ENCODE measurements around the gene FOXD1.
"Not testable (repeated sequence)": the region's sequence is repeated elsewhere in the genome, so short reads cannot be mapped to it uniquely, and the experiment has no call there.

The FOXD1 gene

GRCh38 chr5:73486119-73486899 is 37.7 kb upstream of the FOXD1 start:
- H3K4me3 ChIP-seq (ENCODE audit: low read depth in 1 of 2, low read length in 2 of 2) = no peak overlapping the region
- H3K4me1 ChIP-seq (ENCODE audit: insufficient read depth, low read length) = no peaks in the 10 kb centered on the region
- no peak overlapping the region for H3K27ac ChIP-seq (ENCODE audit: low read depth, low read length)
- H3K27me3 ChIP-seq (ENCODE audit: control insufficient read depth in 1 of 2, insufficient read depth in 2 of 2, low read length in 2 of 2) = no peaks in the 10 kb centered on the region
- no peaks in the 10 kb centered on the region for H3K36me3 ChIP-seq (ENCODE audit: insufficient read depth, low read length)
- H3K9ac ChIP-seq (ENCODE audit: low read length) = no peak overlapping the region
- H3K9me3 ChIP-seq (ENCODE audit: low read length) = no peaks in the 10 kb centered on the region

DNA sequence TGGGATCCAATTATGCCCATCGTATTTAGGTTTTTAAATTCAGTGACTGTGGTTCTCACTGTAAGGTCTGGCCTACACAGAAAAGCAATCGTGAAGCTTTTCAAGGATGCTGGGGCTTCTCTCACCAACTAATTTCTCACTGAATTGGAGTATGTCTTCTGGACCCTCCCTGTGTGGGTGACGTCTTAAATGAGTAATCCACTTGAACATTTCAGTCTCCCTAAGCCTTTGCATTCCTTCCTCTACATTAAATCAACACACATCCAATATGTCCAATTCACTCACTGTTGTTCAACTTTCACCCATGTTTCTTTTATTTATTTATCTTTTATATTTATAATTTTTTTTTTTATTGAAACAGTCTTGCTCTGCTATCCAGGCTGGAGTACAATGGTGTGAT is 37.1 kb upstream of the FOXD1 start:
- H3K36me3 ChIP-seq (ENCODE audit: insufficient read depth, low read length) = no peaks in the 10 kb centered on the region
- H3K4me3 ChIP-seq (ENCODE audit: low read depth in 1 of 2, low read length in 2 of 2) = no peak overlapping the region
- no peak overlapping the region for H3K27ac ChIP-seq (ENCODE audit: low read depth, low read length)
- no peak overlapping the region for H3K9ac ChIP-seq (ENCODE audit: low read length)
- no peaks in the 10 kb centered on the region for H3K27me3 ChIP-seq (ENCODE audit: control insufficient read depth in 1 of 2, insufficient read depth in 2 of 2, low read length in 2 of 2)
- H3K9me3 ChIP-seq (ENCODE audit: low read length) = no peaks in the 10 kb centered on the region
- no peaks in the 10 kb centered on the region for H3K4me1 ChIP-seq (ENCODE audit: insufficient read depth, low read length)

GRCh38 chr5:73484511-73484910 is 35.9 kb upstream of the FOXD1 start:
- Histone ChIP-seq H3K27ac (ENCODE audit: low read depth, low read length) (no peak overlapping the region), H3K9me3 (ENCODE audit: low read length) (no peaks in the 10 kb centered on the region), H3K9ac (ENCODE audit: low read length) (no peak overlapping the region), H3K4me1 (ENCODE audit: insufficient read depth, low read length) (no peaks in the 10 kb centered on the region), H3K36me3 (ENCODE audit: insufficient read depth, low read length) (no peaks in the 10 kb centered on the region), H3K27me3 (ENCODE audit: control insufficient read depth in 1 of 2, insufficient read depth in 2 of 2, low read length in 2 of 2) (no peaks in the 10 kb centered on the region), H3K4me3 (ENCODE audit: low read depth in 1 of 2, low read length in 2 of 2) (no peak overlapping the region)

DNA sequence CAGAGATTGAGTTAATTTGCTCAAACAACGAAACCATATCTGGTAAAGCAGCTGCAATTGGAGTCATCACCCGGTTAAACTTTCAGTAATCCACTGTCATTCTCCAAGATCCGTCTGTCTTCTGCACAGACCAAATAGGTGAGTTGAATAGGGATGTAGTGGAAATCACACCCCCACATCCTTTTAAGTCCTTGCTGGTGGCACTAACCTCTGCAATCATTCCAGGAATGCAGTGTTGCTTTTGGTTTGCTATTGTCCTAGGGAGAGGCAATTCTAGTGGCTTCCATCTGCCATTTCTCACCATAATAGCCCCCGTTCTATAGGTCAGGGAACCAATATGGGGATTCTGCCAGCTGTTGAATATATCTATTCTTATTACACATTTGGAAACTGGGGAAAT is 35.1 kb upstream of the FOXD1 start:
- Histone ChIP-seq H3K27me3 (ENCODE audit: control insufficient read depth in 1 of 2, insufficient read depth in 2 of 2, low read length in 2 of 2) (no peaks in the 10 kb centered on the region), H3K4me3 (ENCODE audit: low read depth in 1 of 2, low read length in 2 of 2) (no peak overlapping the region), H3K36me3 (ENCODE audit: insufficient read depth, low read length) (no peaks in the 10 kb centered on the region), H3K9me3 (ENCODE audit: low read length) (no peaks in the 10 kb centered on the region), H3K4me1 (ENCODE audit: insufficient read depth, low read length) (no peaks in the 10 kb centered on the region), H3K27ac (ENCODE audit: low read depth, low read length) (no peak overlapping the region), H3K9ac (ENCODE audit: low read length) (no peak overlapping the region)

- Histone ChIP-seq H3K9ac (ENCODE audit: low read length) (no peak overlapping the region), H3K36me3 (ENCODE audit: insufficient read depth, low read length) (no peaks in the 10 kb centered on the region), H3K27ac (ENCODE audit: low read depth, low read length) (no peak overlapping the region), H3K4me3 (ENCODE audit: low read depth in 1 of 2, low read length in 2 of 2) (no peak overlapping the region), H3K9me3 (ENCODE audit: low read length) (no peaks in the 10 kb centered on the region), H3K27me3 (ENCODE audit: control insufficient read depth in 1 of 2, insufficient read depth in 2 of 2, low read length in 2 of 2) (no peaks in the 10 kb centered on the region), H3K4me1 (ENCODE audit: insufficient read depth, low read length) (no peaks in the 10 kb centered on the region)
Measured at GRCh38 chr5:73482383-73483136, 34.0 kb upstream of the FOXD1 start.

GRCh38 chr5:73480500-73480899 is 31.9 kb upstream of the FOXD1 start:
- Histone ChIP-seq H3K27ac (ENCODE audit: low read depth, low read length) (no peak overlapping the region), H3K4me1 (ENCODE audit: insufficient read depth, low read length) (no peaks in the 10 kb centered on the region), H3K27me3 (ENCODE audit: control insufficient read depth in 1 of 2, insufficient read depth in 2 of 2, low read length in 2 of 2) (no peaks in the 10 kb centered on the region), H3K9ac (ENCODE audit: low read length) (no peak overlapping the region), H3K9me3 (ENCODE audit: low read length) (no peaks in the 10 kb centered on the region), H3K36me3 (ENCODE audit: insufficient read depth, low read length) (no peaks in the 10 kb centered on the region), H3K4me3 (ENCODE audit: low read depth in 1 of 2, low read length in 2 of 2) (no peak overlapping the region)

- no peaks in the 10 kb centered on the region for H3K9me3 ChIP-seq (ENCODE audit: low read length)
- H3K27me3 ChIP-seq (ENCODE audit: control insufficient read depth in 1 of 2, insufficient read depth in 2 of 2, low read length in 2 of 2) = no peaks in the 10 kb centered on the region
- no peaks in the 10 kb centered on the region for H3K4me1 ChIP-seq (ENCODE audit: insufficient read depth, low read length)
- H3K4me3 ChIP-seq (ENCODE audit: low read depth in 1 of 2, low read length in 2 of 2) = no peak overlapping the region
- no peaks in the 10 kb centered on the region for H3K36me3 ChIP-seq (ENCODE audit: insufficient read depth, low read length)
- no peak overlapping the region for H3K9ac ChIP-seq (ENCODE audit: low read length)
- H3K27ac ChIP-seq (ENCODE audit: low read depth, low read length) = no peak overlapping the region
Measured at GRCh38 chr5:73472116-73472515, 23.5 kb upstream of the FOXD1 start.

DNA sequence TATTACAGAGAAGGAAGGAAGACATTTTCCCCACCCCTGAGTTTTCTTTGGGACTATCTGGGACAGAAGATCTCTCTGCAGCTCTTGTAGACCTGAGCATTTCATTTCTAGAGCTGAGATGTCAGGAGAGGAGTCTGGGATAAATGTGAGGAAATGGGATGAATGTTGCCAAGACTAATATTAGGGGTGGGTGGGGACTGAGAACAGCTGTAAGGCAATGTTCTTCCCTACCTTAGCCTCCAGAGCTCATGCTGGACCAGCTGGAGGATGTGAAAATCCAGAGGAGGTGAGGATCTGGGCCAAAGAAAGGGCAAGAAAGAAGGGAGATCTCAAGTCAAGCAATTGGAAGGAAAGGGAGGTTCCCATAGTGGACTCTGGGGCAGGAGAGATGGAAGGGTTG is 23.1 kb upstream of the FOXD1 start:
- Histone ChIP-seq H3K9me3 (ENCODE audit: low read length) (no peaks in the 10 kb centered on the region), H3K27ac (ENCODE audit: low read depth, low read length) (no peak overlapping the region)

GRCh38 chr5:73469878-73470277 is 21.3 kb upstream of the FOXD1 start:
- H3K9me3 ChIP-seq (ENCODE audit: low read length) = no peaks in the 10 kb centered on the region

More for the DNA sequence above, 23.1 kb upstream of the FOXD1 start:
- H3K36me3 ChIP-seq (ENCODE audit: insufficient read depth, low read length) = no peaks in the 10 kb centered on the region
- no peaks in the 10 kb centered on the region for H3K4me1 ChIP-seq (ENCODE audit: insufficient read depth, low read length)
- no peak overlapping the region for H3K4me3 ChIP-seq (ENCODE audit: low read depth in 1 of 2, low read length in 2 of 2)
- no peak overlapping the region for H3K9ac ChIP-seq (ENCODE audit: low read length)
- H3K27me3 ChIP-seq (ENCODE audit: control insufficient read depth in 1 of 2, insufficient read depth in 2 of 2, low read length in 2 of 2) = no peaks in the 10 kb centered on the region

GRCh38 chr5:73468638-73469037 is 20.1 kb upstream of the FOXD1 start:
- not testable (repeated sequence) for H3K9ac ChIP-seq (ENCODE audit: low read length); H3K27me3 ChIP-seq (ENCODE audit: control insufficient read depth in 1 of 2, insufficient read depth in 2 of 2, low read length in 2 of 2); H3K4me1 ChIP-seq (ENCODE audit: insufficient read depth, low read length); H3K36me3 ChIP-seq (ENCODE audit: insufficient read depth, low read length); H3K27ac ChIP-seq (ENCODE audit: low read depth, low read length); H3K4me3 ChIP-seq (ENCODE audit: low read depth in 1 of 2, low read length in 2 of 2); H3K9me3 ChIP-seq (ENCODE audit: low read length)

More at GRCh38 chr5:73469878-73470277, 21.3 kb upstream of the FOXD1 start:
- no peak overlapping the region for H3K9ac ChIP-seq (ENCODE audit: low read length)
- no peaks in the 10 kb centered on the region for H3K4me1 ChIP-seq (ENCODE audit: insufficient read depth, low read length)
- no peak overlapping the region for H3K4me3 ChIP-seq (ENCODE audit: low read depth in 1 of 2, low read length in 2 of 2)
- no peaks in the 10 kb centered on the region for H3K27me3 ChIP-seq (ENCODE audit: control insufficient read depth in 1 of 2, insufficient read depth in 2 of 2, low read length in 2 of 2)
- no peaks in the 10 kb centered on the region for H3K36me3 ChIP-seq (ENCODE audit: insufficient read depth, low read length)
- H3K27ac ChIP-seq (ENCODE audit: low read depth, low read length) = no peak overlapping the region

GRCh38 chr5:73464016-73464745 is 15.6 kb upstream of the FOXD1 start:
- Histone ChIP-seq H3K9me3 (ENCODE audit: low read length) (no peaks in the 10 kb centered on the region), H3K27ac (ENCODE audit: low read depth, low read length) (no peak overlapping the region), H3K4me1 (ENCODE audit: insufficient read depth, low read length) (no peaks in the 10 kb centered on the region), H3K27me3 (ENCODE audit: control insufficient read depth in 1 of 2, insufficient read depth in 2 of 2, low read length in 2 of 2) (no peaks in the 10 kb centered on the region), H3K4me3 (ENCODE audit: low read depth in 1 of 2, low read length in 2 of 2) (no peak overlapping the region), H3K36me3 (ENCODE audit: insufficient read depth, low read length) (no peaks in the 10 kb centered on the region), H3K9ac (ENCODE audit: low read length) (no peak overlapping the region)

Measured in muscle layer of colon (tissue), 2 donors.